ENCODE results near the gene DNM3.

DNM3 gene

GRCh38 chr1:171883849-171884248 lies 42.6 kb downstream of the DNM3 start:
- TF ChIP-seq YY1 (IDR thresholded peaks at IDR 0.05; ENCODE audit: low read depth) (no peak), EGR1 (IDR thresholded peaks at IDR 0.05) (no peak), NFIC (IDR thresholded peaks at IDR 0.05) (no peak), TCF12 (IDR thresholded peaks at IDR 0.05; ENCODE audit: low read depth) (no peak), FOXM1 (IDR thresholded peaks at IDR 0.05; ENCODE audit: borderline replicate concordance, low read depth) (no peak), ZBTB7A (IDR thresholded peaks at IDR 0.05; ENCODE audit: low read depth) (no peak), EP300 (IDR thresholded peaks at IDR 0.05; ENCODE audit: borderline replicate concordance) (no peak), TEAD4 (IDR thresholded peaks at IDR 0.05) (no peak), USF1 (IDR thresholded peaks at IDR 0.05) (no peak), CEBPB (IDR thresholded peaks at IDR 0.05) (no peak), REST (IDR thresholded peaks at IDR 0.05; ENCODE audit: low read depth) (no peak), CREB1 (IDR thresholded peaks at IDR 0.05; ENCODE audit: low read depth) (no peak), RAD21 (IDR thresholded peaks at IDR 0.05; ENCODE audit: low read depth) (no peak), MAX (IDR thresholded peaks at IDR 0.05) (no peak), TAF1 (IDR thresholded peaks at IDR 0.05; ENCODE audit: low read depth) (no peak)

- TF ChIP-seq CEBPB (IDR thresholded peaks at IDR 0.05) (no peak), FOXM1 (IDR thresholded peaks at IDR 0.05; ENCODE audit: borderline replicate concordance, low read depth) (no peak), NFIC (IDR thresholded peaks at IDR 0.05) (no peak), USF1 (IDR thresholded peaks at IDR 0.05) (no peak), TAF1 (IDR thresholded peaks at IDR 0.05; ENCODE audit: low read depth) (no peak), CREB1 (IDR thresholded peaks at IDR 0.05; ENCODE audit: low read depth) (no peak), REST (IDR thresholded peaks at IDR 0.05; ENCODE audit: low read depth) (no peak), EP300 (IDR thresholded peaks at IDR 0.05; ENCODE audit: borderline replicate concordance) (no peak), EGR1 (IDR thresholded peaks at IDR 0.05) (no peak), ZBTB7A (IDR thresholded peaks at IDR 0.05; ENCODE audit: low read depth) (no peak), RAD21 (IDR thresholded peaks at IDR 0.05; ENCODE audit: low read depth) (no peak)
Observed at GRCh38 chr1:171884475-171884874, 43.2 kb downstream of the DNM3 start.

- no peak for TF ChIP-seq MAX (IDR thresholded peaks at IDR 0.05)
- no peak for TF ChIP-seq TCF12 (IDR thresholded peaks at IDR 0.05; ENCODE audit: low read depth)
- TF ChIP-seq RAD21 (IDR thresholded peaks at IDR 0.05; ENCODE audit: low read depth): no peak
- TF ChIP-seq USF1 (IDR thresholded peaks at IDR 0.05): no peak
- no peak for TF ChIP-seq EGR1 (IDR thresholded peaks at IDR 0.05)
- no peak for TF ChIP-seq REST (IDR thresholded peaks at IDR 0.05; ENCODE audit: low read depth)
- TF ChIP-seq TEAD4 (IDR thresholded peaks at IDR 0.05): no peak
- no peak for TF ChIP-seq CREB1 (IDR thresholded peaks at IDR 0.05; ENCODE audit: low read depth)
- TF ChIP-seq NFIC (IDR thresholded peaks at IDR 0.05): no peak
- TF ChIP-seq ZBTB7A (IDR thresholded peaks at IDR 0.05; ENCODE audit: low read depth): no peak
- no peak for TF ChIP-seq EP300 (IDR thresholded peaks at IDR 0.05; ENCODE audit: borderline replicate concordance)
- no peak for TF ChIP-seq TAF1 (IDR thresholded peaks at IDR 0.05; ENCODE audit: low read depth)
- no peak for TF ChIP-seq CEBPB (IDR thresholded peaks at IDR 0.05)
- no peak for TF ChIP-seq FOXM1 (IDR thresholded peaks at IDR 0.05; ENCODE audit: borderline replicate concordance, low read depth)
- no peak for TF ChIP-seq YY1 (IDR thresholded peaks at IDR 0.05; ENCODE audit: low read depth)
Observed at GRCh38 chr1:171890131-171890530, 48.8 kb downstream of the DNM3 start.
